GM18868 (cell line): ENCODE data around the gene PELI1.

Experiments
- ATAC-seq: cut with Tn5 transposase; IDR thresholded peaks from one replicate; pipeline ENCODE4 v1.9.1; 2021; ENCODE audit warnings: mild to moderate bottlenecking, moderate library complexity; ENCODE audit not compliant: unreplicated experiment

Gene PELI1, protein sequence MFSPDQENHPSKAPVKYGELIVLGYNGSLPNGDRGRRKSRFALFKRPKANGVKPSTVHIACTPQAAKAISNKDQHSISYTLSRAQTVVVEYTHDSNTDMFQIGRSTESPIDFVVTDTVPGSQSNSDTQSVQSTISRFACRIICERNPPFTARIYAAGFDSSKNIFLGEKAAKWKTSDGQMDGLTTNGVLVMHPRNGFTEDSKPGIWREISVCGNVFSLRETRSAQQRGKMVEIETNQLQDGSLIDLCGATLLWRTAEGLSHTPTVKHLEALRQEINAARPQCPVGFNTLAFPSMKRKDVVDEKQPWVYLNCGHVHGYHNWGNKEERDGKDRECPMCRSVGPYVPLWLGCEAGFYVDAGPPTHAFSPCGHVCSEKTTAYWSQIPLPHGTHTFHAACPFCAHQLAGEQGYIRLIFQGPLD

DNA sequence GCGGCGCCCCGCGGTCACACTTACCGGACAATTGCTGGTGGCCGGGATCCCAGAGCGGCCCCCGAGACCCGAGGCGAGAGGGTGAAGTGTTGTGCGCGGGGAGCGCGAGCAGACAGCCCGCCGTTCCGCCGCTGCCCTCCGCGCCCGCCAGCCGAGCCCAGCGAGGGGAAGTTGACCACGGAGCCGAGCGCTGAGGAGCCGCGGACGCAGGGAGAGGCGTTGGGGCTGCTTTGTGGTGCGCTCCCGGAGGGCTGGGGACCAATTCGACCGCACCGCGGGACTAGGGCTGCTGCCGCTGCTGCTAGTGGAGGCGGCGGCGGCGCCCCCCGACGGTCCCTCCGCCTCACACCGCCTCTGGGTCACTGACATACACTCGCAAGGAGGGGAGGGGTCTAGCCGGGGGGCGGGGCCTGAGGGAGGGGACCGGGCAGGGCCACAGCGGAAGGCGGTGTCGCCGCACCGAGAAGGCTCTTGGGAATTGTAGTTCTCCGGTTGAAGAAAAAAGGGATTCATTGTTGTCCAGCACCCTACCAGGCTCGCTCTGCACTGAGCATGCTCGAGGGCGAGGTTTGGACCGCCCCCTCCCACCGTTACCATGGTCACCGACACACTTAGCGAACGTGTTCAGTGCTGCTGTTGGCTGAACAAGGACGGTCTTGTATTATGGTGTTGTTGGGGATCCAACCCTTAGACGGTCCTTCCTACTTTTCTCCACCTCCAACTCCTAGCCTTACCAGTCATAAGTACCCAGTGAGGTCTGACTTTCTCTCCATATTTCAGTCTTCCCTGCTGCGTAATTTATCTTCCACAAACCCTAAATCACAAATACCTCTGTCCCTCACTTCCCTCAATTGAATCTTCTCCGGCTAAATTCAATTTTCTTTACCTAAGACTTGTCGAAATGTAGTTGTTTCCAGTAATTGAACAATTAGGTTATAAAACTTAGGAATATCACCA, at the start of gene PELI1:
Gene PELI1, minus strand, starts transcription at position 364 of the 957 bp plus-strand sequence. CDS start 36,110 bp downstream, outside the sequence.
- peak; percentile 87 for ATAC-seq

DNA sequence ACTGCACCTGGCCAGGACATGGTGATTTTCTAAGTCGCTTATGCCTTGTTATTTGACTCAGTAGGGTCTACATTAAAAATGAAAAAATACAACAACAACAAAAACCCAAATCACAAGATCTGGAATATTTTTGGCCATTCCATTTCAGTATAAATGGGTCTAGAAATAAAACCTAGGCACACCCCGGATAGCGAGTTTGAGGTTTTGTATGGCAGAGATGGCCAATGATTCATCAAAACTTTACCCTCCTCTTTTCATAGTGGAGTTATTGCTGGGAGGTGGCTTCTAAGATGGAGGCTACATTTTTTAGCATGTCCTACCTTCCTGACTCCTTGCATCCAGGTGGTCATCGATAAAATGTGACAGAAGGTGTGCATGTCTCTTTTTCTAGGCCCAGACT, 49.3 kb upstream of the PELI1 start:
- ATAC-seq: no peak

DNA sequence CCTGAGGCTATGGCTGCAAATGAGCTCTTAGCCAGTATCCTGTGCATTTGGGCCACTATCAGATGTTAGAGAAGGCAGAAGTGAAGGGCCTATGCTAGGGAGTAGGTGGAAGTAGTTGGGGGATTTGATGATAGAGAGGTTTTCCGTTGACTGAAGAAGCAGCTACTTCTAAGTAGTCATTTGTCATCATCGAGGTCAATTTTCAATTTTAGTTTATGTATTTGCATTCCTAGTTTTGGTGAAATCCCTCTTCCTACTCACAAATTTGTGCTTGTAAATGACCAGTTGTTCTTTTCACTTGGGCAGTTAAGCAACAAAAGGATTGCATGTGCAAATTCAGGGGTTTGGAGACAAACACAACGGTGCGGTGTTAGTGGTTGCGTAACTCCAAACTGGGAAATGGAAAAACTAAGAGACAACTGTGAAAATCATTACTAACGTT, 48.5 kb upstream of the PELI1 start:
- peak; percentile 45 for ATAC-seq

DNA sequence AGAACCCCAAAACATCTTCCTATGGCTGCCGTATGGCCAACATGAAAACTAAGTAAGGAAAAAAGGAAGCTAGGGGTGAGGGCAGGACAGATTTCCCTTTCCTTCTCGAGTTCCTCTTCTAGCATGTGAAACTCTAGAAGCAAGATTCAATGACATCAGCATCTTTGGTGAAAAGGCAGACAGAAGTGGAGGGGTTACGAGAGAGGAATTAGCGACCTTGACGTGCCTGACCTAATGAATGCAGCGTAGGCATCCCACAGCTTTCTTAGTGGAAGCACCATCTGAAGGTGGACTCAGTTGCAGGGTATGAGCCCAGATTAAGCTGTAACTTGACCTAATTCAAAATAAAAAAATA, 47.9 kb upstream of the PELI1 start:
- ATAC-seq: peak; percentile 54

DNA sequence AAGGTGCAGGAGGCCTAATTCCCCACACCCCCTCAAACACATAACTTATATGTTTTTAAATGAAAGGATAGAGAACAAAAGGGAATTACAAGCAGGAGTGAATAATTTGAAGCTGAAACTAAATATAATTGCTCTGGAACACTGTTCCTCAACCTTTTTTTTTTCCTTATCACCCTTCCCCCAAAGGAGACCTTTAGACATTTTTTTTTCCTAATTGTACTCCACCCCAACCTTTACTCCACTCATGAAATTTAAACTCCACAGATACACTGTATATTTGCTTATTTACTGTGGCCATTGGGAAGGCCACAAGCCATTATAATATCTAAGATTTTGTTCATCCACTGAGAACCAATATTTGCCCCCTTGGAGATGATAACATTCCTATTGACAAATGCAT, 45.4 kb upstream of the PELI1 start:
- ATAC-seq: no peak

DNA sequence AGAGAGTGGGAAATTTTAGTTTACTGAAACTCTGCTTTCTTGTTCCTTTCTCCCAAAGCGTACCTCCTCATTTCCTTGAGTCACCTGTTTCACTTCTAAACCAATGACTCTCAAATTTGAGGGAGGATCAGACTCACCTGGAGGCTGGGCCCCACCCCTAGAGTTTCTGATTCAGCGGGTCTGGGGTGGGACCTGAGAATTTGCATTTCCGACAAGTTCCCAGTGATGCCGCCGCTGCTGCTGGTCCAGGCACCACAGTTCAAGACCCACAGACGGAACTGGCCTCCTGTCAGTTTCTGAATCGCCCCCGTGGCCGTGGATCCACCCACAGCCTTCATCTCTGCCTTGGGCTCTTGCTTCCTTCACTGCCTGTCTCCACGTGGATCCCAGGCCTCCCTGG, 44.9 kb upstream of the PELI1 start:
- ATAC-seq: no peak

DNA sequence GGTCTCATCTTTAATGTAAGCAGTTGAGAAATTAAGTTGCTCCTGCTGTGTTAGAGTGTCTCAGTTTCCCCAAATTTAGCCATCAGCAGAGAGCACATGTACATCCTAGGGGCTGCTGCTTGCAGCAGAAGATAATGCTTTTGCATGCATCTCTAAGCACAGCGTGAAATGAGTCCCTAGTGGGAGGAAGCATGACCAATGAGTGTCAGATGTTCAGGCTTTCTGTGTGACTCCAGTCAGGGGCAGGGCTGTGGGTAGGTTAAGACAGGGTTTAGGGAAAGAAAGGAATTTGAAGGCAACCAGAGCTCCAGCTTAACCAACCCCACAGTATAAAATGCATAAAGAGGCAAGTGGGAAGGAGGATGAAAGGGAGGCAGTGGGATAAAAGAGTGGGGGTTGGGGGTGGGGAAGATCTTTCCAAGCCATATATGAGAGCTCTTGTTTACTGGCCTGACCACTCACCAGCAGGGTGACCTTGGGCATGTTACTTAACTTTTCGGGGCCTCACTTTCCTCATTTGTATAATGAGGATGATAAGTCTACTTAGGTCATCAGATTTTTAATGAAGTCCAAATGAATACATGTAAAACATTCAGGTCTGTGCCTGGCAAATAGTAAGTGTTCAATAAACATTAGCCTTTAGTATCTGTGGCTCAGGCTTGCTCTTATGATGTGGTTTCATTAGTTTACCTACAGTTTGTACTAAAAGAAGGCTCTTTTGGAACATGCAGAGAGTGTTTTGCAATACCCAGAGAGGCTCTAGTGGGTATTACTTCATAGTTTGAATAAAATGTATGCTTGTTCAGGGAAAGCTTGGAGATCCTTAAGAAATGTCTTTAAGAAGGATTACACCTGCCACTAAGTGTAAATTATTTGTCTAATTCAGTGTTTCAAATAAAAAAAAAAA, 42.7 kb upstream of the PELI1 start:
- no peak for ATAC-seq

DNA sequence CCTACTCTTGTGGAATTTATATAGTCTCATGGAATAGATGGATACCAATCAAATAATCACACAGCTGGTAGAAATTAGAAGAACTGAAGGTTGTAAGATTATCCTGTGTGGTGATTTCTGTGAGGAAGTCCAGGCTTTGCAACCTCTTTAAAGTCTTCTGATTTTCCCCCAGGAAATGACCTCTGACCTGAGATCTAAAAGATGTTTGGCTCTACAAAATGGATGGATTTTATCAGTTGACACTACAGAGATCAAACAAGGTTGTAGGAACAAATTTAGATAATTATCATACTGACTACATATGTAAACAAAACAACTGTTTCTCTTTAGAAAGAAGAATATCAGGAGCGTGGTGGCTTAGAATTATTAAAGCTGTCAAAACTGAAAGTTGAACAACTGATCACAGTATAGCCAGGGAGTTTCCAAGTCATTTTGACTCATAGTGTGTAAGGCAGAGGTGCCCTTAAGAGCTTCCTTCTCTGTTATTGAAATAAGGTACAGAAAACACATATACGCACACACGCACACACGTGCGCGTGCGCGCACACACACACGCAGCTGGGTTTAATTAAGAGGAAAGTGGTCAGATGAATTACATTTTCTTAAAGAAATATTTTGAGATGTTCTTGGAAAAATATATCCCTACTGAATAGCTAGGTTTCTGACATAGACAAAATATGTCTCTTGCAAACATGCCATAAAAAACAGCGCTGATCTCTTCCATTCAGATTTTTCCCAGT, 35.5 kb upstream of the PELI1 start:
- ATAC-seq: peak; percentile 93

DNA sequence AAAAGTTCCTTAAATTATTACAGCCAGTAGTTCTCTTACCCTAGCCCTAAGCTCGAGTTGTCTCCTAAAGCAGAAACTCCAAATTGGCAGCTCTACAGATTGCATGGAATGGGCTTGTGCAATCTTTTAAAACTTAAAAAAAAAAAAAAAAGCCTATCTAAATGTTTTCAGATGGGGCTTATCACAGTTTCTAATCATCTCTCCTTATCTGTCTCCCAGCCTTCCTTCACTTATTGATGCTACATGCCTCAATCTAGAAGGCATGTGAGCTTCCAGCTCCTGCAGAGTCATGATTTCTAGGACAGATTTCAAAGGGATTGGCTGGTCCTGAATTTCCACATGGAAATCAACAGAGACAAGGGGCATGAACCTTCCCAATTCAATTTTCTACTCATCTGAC, 33.1 kb upstream of the PELI1 start:
- no peak for ATAC-seq

DNA sequence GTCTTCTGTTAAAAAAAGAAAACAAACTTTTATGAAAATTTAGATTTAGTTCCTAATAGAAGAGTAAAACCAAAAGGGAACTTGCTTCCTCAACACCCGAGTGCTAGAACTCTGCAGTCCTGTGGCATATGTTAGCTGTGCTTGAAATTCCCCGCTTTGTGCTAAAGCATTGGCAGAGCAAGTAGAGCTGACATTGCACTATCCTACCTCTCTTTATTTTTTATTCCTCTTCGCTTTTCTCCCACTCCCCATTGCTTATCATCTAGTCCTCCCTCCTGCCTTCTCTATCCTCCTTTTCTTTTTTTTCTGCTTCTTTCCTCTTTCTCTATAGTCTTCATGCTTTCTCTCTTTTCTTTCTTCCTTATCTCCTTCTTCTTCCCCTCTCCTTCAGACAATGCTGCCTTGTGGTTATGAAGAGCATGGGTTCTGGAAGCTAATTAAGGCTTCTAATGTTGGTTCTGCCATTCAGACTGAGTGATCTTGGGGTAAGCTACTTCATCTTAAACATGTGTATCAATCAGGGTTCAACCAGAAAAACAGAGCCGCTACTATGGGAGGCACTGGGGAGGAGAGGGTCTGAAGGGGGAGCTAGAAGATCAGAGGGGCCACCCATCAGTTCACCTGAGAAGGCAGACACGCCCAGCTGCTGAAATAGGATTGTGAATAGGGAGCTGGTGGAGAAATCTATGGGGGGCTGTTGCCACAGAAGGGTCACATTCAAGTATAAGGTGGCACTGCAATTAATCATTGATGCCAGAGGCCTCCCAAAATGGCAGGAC, 31.4 kb upstream of the PELI1 start:
- ATAC-seq: no peak

DNA sequence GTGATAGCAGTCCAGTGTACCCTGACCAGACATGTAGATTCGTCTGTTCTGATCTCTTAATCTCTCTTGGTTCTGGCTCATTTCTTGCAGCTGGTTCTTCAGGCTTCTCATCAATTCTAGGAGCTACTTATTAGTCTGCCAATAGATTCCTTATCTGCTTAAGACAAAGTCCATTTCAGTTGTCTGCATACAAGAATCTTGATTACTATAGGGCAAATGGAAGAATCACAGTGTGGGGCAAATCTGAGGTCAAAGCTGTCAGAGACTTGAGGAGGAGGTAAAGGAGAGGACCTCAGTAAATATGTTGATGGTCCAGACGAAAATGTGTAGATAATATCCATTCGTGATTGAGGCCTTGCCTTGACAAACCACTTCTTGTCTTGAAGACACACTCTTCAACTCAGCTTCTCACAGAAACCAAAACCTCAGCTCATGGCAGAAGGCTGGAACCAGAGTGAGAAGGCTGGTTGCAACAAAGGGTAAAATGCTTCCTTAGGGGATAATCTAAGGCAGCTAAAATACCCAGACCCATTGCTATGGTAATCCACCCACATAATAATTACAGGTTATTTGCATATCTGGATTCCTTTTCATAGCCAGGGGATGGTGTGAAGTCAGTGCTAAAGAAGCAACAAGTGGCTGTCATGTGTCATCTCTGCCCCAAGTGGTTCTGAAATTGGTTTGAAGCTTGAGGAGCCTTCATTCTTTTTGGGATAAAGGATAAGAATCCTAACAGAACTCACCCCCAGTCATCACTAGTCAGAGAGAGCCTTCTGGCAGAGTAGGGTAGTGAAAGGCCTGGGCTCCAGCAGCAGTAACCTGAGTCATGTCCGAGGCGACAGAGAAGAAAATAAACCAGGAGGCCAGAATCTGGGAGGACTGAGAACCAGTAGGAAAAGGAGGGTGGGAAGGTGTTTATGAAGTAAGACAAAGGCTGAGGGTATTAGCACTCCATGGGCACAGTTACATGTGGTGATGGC, 29.2 kb upstream of the PELI1 start:
- no peak for ATAC-seq

DNA sequence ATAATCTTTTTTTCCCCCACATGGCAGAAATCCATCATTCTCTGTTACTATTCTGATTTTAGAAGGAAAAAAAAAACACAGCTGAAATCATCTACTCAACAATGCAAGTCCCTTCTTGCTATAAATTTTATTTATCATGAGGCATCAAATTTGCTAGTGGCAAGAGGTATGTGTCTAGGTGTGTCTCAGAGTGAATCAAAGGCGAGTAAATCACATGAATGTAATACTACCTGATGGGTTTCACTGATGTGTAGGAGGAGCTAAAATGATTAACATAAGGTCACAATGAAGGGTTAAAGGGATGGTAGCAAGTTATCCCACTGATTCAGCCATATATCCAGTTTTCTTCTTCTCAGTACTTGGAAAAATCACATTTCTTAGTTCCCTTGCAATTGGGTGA, 24.5 kb upstream of the PELI1 start:
- no peak for ATAC-seq

DNA sequence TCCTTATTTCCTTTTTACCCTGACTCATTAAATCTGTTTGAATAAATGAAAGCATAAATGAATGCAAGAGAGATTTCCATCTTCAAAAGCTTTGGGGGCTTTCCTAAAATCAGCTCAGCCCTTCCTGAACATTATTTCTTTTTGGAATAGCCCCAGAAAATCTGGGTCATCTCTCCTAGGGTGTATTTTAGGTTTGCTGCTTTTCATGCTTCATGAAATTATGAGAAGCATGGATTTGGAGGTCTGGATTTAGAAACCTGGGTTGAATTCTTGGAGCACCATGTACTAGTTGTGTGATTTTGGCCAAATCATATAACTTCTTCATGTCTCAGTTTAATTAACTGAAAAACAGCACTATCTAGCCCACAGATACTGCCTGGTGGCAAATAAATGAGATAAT, 24.0 kb upstream of the PELI1 start:
- ATAC-seq: no peak

DNA sequence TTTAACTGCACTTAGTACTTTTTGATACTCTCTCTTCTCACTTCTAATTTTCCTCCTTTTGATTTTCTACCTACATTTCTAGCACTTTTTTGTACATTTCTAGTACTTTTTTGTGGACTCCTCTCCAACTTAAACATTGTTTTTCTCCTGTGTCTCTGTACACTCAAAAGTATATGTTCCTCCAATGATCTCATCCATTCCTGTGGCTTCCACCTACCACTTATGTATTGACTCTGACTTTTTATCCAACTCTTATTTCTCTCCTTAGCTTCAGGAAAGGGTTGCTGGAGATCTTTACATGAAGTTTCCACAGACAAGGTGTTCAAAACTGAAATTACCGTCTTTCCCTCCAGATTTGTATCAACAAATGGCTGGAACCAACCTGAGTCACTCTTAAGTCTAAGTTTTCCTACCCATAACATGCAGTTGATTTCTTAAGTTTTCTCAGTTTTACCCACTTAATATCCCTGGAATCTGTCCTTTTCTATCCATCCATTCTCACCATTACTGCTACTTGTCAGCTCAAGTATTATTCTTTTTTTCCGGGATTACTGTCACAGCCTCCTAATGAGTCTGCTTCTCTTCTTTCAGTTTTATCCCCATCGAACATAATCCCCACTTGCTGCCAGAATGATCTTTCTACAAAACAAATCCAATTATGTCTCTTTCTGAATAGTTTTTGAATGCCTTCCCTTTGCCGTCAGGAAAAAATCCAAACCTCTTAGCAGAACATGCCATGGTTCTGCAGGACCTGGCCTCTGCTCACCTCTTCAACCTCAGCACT, 22.6 kb upstream of the PELI1 start:
- no peak for ATAC-seq

DNA sequence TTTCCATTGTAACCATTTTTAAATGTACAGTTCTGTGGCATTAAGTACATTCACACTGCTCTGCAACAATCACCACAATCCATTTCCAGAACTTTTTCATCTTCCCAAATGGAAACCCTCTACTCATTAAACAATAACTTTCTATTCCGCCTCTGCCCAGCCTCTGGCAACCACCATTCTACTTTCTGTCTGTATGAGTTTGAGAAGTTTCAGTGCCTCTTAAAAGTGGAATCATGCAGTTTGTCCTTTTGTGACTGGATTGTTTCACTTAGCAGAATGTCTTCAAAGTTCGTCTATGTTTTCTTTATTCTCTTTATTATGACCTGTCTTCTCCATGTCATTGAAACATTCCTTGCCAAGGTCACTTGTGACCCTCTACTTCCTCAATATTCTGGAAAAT, 22.0 kb upstream of the PELI1 start:
- ATAC-seq: no peak

DNA sequence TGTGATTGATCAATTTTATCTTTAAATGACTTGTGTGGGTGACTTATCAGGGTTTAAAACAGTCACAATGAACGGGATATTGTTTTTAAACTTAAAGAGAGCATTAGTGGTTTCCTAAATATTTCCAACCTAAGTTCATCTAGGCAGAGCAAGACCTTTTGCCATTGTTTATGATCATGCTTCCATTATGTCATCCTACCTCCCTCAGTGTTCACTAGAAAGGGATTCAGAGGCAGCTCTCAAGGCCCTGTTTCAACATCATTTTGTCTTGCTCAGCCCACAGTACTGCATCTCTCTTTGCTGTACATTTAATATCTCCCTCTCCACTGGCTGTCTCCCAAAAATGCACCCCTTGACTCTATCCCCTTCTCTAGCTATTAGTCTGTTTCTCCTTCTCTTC, 21.5 kb upstream of the PELI1 start:
- ATAC-seq: no peak

DNA sequence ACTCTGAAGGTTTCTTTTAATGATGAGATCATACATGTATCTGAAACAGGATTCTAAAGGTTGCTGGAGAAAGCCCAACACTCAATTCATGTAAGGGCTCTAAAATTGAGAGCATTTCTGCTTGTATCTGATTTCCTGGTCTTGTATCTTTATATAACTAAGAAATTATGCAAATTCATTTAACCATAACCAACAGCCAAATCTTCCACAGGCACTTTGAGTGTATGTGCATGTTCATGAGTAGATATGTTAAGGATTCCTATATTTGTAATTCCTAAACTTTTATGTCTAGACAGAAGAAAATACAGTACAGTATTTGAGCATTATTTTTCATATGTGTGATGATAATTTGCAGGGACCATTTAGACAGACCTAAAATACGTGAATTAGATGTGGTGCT, 20.4 kb upstream of the PELI1 start:
- ATAC-seq: no peak
